ENCODE measurements around the gene MALAT1. TPM values are rescaled to one million over a fixed set of nuclear protein-coding genes. Genes with fewer than 3 reads are reported as not detected.
A peak's percentile ranks its signal among the peaks of the same experiment; 100 is the strongest.

Gene MALAT1
- total and polyA plus RNA-seq, 2 of the 13 experiments (the other 11 are each of a cell fraction or from before 2014, with no cell fraction given): 143 to 1,237 TPM

DNA sequence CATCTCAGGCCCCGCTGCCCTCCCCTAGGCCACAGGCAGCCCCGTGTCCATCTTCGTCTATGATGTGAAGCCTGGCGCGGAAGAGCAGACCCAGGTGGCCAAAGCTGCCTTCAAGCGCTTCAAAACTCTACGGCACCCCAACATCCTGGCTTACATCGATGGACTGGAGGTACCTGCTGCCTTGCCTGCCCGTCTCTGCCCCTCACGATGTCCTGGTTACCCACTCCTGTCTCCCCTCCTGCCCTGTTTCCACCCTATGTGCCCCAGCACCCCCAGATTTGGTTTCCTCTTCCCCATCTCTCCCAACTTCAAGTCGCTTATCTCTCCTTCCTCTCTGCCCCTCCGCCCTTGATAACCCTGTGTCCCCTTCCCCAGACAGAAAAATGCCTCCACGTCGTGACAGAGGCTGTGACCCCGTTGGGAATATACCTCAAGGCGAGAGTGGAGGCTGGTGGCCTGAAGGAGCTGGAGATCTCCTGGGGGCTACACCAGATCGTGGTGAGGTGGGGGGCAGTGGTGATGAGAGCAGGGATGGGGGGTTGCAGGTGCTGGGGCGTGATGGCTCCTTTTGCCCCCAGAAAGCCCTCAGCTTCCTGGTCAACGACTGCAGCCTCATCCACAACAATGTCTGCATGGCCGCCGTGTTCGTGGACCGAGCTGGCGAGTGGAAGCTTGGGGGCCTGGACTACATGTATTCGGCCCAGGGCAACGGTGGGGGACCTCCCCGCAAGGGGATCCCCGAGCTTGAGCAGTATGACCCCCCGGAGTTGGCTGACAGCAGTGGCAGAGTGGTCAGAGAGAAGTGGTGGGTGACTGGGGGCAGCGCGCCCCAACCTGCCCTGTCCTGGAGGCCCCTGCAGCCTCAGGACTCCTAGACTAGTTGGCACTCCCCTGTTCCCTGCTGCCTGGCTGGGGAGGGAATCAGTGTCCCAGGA lies 27.0 kb downstream of the MALAT1 start:
- 0 out of 2 replicates have a peak, but pooled peaks cover 3% of the 10 kb centered on the region for H4K20me1 ChIP-seq (ENCODE audit: insufficient read depth, low read length)
- peaks cover 3 to 8% of the 10 kb centered on the region in 2 experiments for H3K36me3 ChIP-seq (replicated peaks in 1 of 2; ENCODE audit: control insufficient read depth in 1 of 2, insufficient read depth in 2 of 2, low read length in 2 of 2)
- H2AFZ ChIP-seq (ENCODE audit: low read length): no peak overlapping the region
- peak overlapping the region; percentile 86 for H3K27ac ChIP-seq (ENCODE audit: extremely low read length, insufficient read depth, low read length)
- 27% methylated on average over 14 of the region's 31 CpGs for WGBS (ENCODE audit: low lambda C conversion rate)
- peak overlapping the region; percentile 94 for H3K9ac ChIP-seq (ENCODE audit: insufficient read depth, low read depth, low read length)
- FAIRE-seq: no peak
- peaks cover 75% of the 10 kb centered on the region for H3K4me1 ChIP-seq (ENCODE audit: insufficient read depth, low read length)
- peak overlapping the region; percentile 96 for H3K4me2 ChIP-seq (ENCODE audit: low read depth, low read length)
- POLR2A ChIA-PET: interaction anchor here (0.6 to 4.4 kb wide), 24 partner anchors 10 to 361 kb away, joined by 3 to 35 read pairs (median 5); partner anchors contain the start of genes CAPN1, MALAT1, NEAT1 and PCNX3
- peaks cover 19% of the 10 kb centered on the region for H3K79me2 ChIP-seq (ENCODE audit: insufficient read depth, low read length)
- in situ Hi-C loops (cut with HindIII; ENCODE audit: extremely low pct_ligation_motif_present, low pct_unique_long_range_greater_than_20kb): no loop called here
- intact Hi-C loops (cut with micrococcal nuclease; ENCODE audit: unreplicated experiment): no loop called here
- BruUV-seq (replicated peaks): TSS peak; percentile 57
- H3K9me3 ChIP-seq (ENCODE audit: low read length): no peaks in the 10 kb centered on the region
- CTCF ChIA-PET (ENCODE audit: low intra/inter-chr PET ratio, low total read pairs): no interaction called here
- no peak for DNase-seq (ENCODE audit: low spot score)
- H3K4me3 ChIP-seq (replicated peaks in 1 of 3; ENCODE audit: insufficient read depth in 1 of 3, low read depth in 2 of 3, low read length in 3 of 3): peak overlapping the region; percentile 93 to 97 (median 96)
- ATAC-seq: no peak
- no peaks in the 10 kb centered on the region; a peak in 1 of 5 replicates for H3K27me3 ChIP-seq (ENCODE audit: control insufficient read depth in 1 of 2, insufficient read depth in 2 of 2, low read length in 2 of 2)
- TF ChIP-seq ZBTB38 (CRISPR knock-in tag; IDR thresholded peaks at IDR 0.05) (0 out of 2 replicates have a peak, but pooled peaks have one; percentile 13), MTA1 (CRISPR knock-in tag; IDR thresholded peaks at IDR 0.05; ENCODE audit: borderline replicate concordance) (peak; percentile 6; the same call in 1 of the 2 replicates), FOXA1 (IDR thresholded peaks at IDR 0.05) (no peak), FOXA1 (CRISPR knock-in tag; IDR thresholded peaks at IDR 0.05) (no peak), SMC3 (IDR thresholded peaks at IDR 0.05; ENCODE audit: low read length) (no peak), ZNF543 (CRISPR knock-in tag; IDR thresholded peaks at IDR 0.05) (peak; percentile 1; the same call in 1 of the 2 replicates), ZNF441 (CRISPR knock-in tag; IDR thresholded peaks at IDR 0.05; ENCODE audit: borderline replicate concordance) (no peak), TRIM24 (CRISPR knock-in tag; IDR thresholded peaks at IDR 0.05) (no peak), KLF15 (CRISPR knock-in tag; IDR thresholded peaks at IDR 0.05; ENCODE audit: borderline replicate concordance) (no peak), ZZZ3 (CRISPR knock-in tag; IDR thresholded peaks at IDR 0.05; ENCODE audit: borderline replicate concordance) (peak; percentile 25; the same call in 1 of the 2 replicates)
- TF ChIP-seq, protein P1, sequence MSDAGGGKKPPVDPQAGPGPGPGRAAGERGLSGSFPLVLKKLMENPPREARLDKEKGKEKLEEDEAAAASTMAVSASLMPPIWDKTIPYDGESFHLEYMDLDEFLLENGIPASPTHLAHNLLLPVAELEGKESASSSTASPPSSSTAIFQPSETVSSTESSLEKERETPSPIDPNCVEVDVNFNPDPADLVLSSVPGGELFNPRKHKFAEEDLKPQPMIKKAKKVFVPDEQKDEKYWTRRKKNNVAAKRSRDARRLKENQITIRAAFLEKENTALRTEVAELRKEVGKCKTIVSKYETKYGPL (CRISPR knock-in tag; IDR thresholded peaks at IDR 0.05): no peak
- TF ChIP-seq, protein P2, sequence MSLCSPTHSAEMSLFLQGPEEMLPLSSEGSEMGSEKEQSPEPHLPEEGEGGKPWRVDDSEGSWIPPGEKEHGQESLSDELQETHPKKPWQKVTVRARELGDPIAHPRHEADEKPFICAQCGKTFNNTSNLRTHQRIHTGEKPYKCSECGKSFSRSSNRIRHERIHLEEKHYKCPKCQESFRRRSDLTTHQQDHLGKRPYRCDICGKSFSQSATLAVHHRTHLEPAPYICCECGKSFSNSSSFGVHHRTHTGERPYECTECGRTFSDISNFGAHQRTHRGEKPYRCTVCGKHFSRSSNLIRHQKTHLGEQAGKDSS (CRISPR knock-in tag; IDR thresholded peaks at IDR 0.05; ENCODE audit: borderline replicate concordance, low read depth): peak; percentile 17; the same call in 1 of the 2 replicates
- TF ChIP-seq, protein P3, sequence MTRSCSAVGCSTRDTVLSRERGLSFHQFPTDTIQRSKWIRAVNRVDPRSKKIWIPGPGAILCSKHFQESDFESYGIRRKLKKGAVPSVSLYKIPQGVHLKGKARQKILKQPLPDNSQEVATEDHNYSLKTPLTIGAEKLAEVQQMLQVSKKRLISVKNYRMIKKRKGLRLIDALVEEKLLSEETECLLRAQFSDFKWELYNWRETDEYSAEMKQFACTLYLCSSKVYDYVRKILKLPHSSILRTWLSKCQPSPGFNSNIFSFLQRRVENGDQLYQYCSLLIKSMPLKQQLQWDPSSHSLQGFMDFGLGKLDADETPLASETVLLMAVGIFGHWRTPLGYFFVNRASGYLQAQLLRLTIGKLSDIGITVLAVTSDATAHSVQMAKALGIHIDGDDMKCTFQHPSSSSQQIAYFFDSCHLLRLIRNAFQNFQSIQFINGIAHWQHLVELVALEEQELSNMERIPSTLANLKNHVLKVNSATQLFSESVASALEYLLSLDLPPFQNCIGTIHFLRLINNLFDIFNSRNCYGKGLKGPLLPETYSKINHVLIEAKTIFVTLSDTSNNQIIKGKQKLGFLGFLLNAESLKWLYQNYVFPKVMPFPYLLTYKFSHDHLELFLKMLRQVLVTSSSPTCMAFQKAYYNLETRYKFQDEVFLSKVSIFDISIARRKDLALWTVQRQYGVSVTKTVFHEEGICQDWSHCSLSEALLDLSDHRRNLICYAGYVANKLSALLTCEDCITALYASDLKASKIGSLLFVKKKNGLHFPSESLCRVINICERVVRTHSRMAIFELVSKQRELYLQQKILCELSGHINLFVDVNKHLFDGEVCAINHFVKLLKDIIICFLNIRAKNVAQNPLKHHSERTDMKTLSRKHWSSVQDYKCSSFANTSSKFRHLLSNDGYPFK (CRISPR knock-in tag; IDR thresholded peaks at IDR 0.05; ENCODE audit: borderline replicate concordance): 0 out of 2 replicates have a peak, but pooled peaks have one; percentile 31
- TF ChIP-seq, protein P4, sequence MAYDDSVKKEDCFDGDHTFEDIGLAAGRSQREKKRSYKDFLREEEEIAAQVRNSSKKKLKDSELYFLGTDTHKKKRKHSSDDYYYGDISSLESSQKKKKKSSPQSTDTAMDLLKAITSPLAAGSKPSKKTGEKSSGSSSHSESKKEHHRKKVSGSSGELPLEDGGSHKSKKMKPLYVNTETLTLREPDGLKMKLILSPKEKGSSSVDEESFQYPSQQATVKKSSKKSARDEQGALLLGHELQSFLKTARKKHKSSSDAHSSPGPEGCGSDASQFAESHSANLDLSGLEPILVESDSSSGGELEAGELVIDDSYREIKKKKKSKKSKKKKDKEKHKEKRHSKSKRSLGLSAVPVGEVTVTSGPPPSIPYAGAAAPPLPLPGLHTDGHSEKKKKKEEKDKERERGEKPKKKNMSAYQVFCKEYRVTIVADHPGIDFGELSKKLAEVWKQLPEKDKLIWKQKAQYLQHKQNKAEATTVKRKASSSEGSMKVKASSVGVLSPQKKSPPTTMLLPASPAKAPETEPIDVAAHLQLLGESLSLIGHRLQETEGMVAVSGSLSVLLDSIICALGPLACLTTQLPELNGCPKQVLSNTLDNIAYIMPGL (CRISPR knock-in tag; IDR thresholded peaks at IDR 0.05; ENCODE audit: borderline replicate concordance in 1 of 2, low read depth in 1 of 2): 0 out of 4 replicates have a peak, but pooled peaks of 1 of the 2 experiments have one; percentile 15
- TF ChIP-seq, protein P5, sequence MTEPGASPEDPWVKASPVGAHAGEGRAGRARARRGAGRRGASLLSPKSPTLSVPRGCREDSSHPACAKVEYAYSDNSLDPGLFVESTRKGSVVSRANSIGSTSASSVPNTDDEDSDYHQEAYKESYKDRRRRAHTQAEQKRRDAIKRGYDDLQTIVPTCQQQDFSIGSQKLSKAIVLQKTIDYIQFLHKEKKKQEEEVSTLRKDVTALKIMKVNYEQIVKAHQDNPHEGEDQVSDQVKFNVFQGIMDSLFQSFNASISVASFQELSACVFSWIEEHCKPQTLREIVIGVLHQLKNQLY (CRISPR knock-in tag; IDR thresholded peaks at IDR 0.05): no peak

Data from HepG2 (cell line).